K562 (cell line): Measurements from ENCODE around the gene NEU1. TPM values are rescaled to one million over a fixed set of nuclear protein-coding genes. Genes with fewer than 3 reads are reported as not detected.

Source experiments
- ATF7 ChIP-seq: fragments of 450-650 bp; IDR thresholded peaks from 2 replicates; pipeline ENCODE4 v1.7.1; 2014; ENCODE audit warnings: mild to moderate bottlenecking, moderate library complexity
- CHD4 ChIP-seq: fragments of 200-600 bp; sonication (generic); IDR thresholded peaks from 3 replicates; pipeline ENCODE4 v1.6.1; 2012; ENCODE audit warnings: low read depth, mild to moderate bottlenecking, mixed read lengths, low read length, inconsistent platforms; ENCODE audit not compliant: insufficient read depth, insufficient replicate concordance, poor library complexity, severe bottlenecking
- HNRNPK ChIP-seq: fragments of 200-400 bp; formaldehyde crosslinking; IDR thresholded peaks from one replicate; pipeline ENCODE4 v1.6.1; 2018; ENCODE audit warnings: mild to moderate bottlenecking, low read depth, low read length; ENCODE audit not compliant: poor library complexity, severe bottlenecking
- KLF10 ChIP-seq: fragments of 250-450 bp; sonication (Bioruptor Pico); IDR thresholded peaks from 2 replicates; pipeline ENCODE4 v1.6.1; 2021; ENCODE audit warnings: matching md5 sums
- NCOA4 ChIP-seq: fragments of 450-650 bp; IDR thresholded peaks from 2 replicates; pipeline ENCODE4 v1.6.1; 2018; ENCODE audit warnings: mild to moderate bottlenecking; ENCODE audit not compliant: partially characterized antibody
- PHF8 ChIP-seq: fragments of 200-600 bp; sonication (generic); IDR thresholded peaks from 2 replicates; pipeline ENCODE4 v1.6.1; 2012; ENCODE audit warnings: mixed run types, mild to moderate bottlenecking, inconsistent platforms, low read length, moderate library complexity, borderline replicate concordance
- PML ChIP-seq: IDR thresholded peaks from 2 replicates; pipeline ENCODE4 v1.6.1; 2012; ENCODE audit warnings: low read length, inconsistent platforms
- POLR2H ChIP-seq: IDR thresholded peaks from 2 replicates; pipeline ENCODE4 v1.6.1; 2016; ENCODE audit warnings: missing genetic modification characterization, low read depth, mild to moderate bottlenecking, control low read depth, missing compliant biosample characterization, moderate library complexity
- ZNF12 ChIP-seq: sonication (generic); formaldehyde crosslinking; IDR thresholded peaks from 2 replicates; pipeline ENCODE4 v1.4.0; 2020; ENCODE audit warnings: mild to moderate bottlenecking, missing genetic modification reagents
- ZNF316 ChIP-seq: fragments of 450-650 bp; IDR thresholded peaks from 2 replicates; pipeline ENCODE4 v1.6.1; 2016
- polyA plus RNA-seq, 8 experiments: library from polyadenylated mRNA; depleted of rRNA in 4 of 8; stranded (reverse) in 5 of 8; unstranded in 3 of 8; fragments of >200 nt; fragmentation: Nextera tagmentation in 2 of 8; fragmentation: Illumina TruSeq in 1 of 8; extraction: Ambion mirVana in 2 of 8; extraction: Trizol in 1 of 8; gene quantifications; 2 replicates each; pipeline versions ENCODE4 v1.2.1 to v1.2.3, GENCODE V29; 2011 to 2014; ENCODE audit warnings: inconsistent platforms in 1 of 8, missing spikeins in 1 of 8
- total RNA-seq, 7 experiments: library from RNA; depleted of rRNA in 6 of 7; stranded (reverse); fragments of >200 nt in 6 of 7; fragmentation: Illumina TruSeq in 2 of 7; extraction: Trizol in 2 of 7; gene quantifications; 2 replicates each; pipeline versions ENCODE4 v1.2.1 to v1.2.3, GENCODE V29; 2011 to 2021; ENCODE audit warnings: low replicate concordance in 1 of 7
- TF ChIP-seq, protein P1 (sequence below), 2 experiments: IDR thresholded peaks; 2 replicates each; pipeline ENCODE4 v1.6.1; 2011; ENCODE audit warnings: borderline replicate concordance in 1 of 2, control low read depth in 1 of 2, low read depth in 1 of 2, low read length in 1 of 2, mild to moderate bottlenecking in 1 of 2, mixed read lengths in 1 of 2, moderate library complexity in 1 of 2; ENCODE audit not compliant: insufficient read depth in 1 of 2, insufficient read length in 1 of 2, poor library complexity in 1 of 2, severe bottlenecking in 1 of 2; ENCODE audit errors: extremely low read depth in 1 of 2
- TF ChIP-seq, protein P2 (sequence below): fragments of 450-650 bp; formaldehyde crosslinking; IDR thresholded peaks from 2 replicates; pipeline ENCODE4 v1.4.0; 2022; ENCODE audit warnings: mild to moderate bottlenecking, moderate library complexity
- TF ChIP-seq, protein P3 (sequence below): fragments of 250-450 bp; sonication (Bioruptor Pico); IDR thresholded peaks from 2 replicates; pipeline ENCODE4 v1.4.0; 2020
- TF ChIP-seq, protein P4 (sequence below): IDR thresholded peaks from 2 replicates; pipeline ENCODE4 v1.6.1; 2016; ENCODE audit warnings: missing genetic modification characterization, missing compliant biosample characterization
- TF ChIP-seq, protein P5 (sequence below): fragments of 450-650 bp; formaldehyde crosslinking; IDR thresholded peaks from 2 replicates; pipeline ENCODE4 v1.4.0; 2022; ENCODE audit warnings: missing genetic modification characterization

The NEU1 gene
- total and polyA plus RNA-seq, 9 of the 15 experiments (the other 6 are each of a cell fraction or from before 2014, with no cell fraction given): 14.8 to 67.8 (median 51.0) TPM

DNA sequence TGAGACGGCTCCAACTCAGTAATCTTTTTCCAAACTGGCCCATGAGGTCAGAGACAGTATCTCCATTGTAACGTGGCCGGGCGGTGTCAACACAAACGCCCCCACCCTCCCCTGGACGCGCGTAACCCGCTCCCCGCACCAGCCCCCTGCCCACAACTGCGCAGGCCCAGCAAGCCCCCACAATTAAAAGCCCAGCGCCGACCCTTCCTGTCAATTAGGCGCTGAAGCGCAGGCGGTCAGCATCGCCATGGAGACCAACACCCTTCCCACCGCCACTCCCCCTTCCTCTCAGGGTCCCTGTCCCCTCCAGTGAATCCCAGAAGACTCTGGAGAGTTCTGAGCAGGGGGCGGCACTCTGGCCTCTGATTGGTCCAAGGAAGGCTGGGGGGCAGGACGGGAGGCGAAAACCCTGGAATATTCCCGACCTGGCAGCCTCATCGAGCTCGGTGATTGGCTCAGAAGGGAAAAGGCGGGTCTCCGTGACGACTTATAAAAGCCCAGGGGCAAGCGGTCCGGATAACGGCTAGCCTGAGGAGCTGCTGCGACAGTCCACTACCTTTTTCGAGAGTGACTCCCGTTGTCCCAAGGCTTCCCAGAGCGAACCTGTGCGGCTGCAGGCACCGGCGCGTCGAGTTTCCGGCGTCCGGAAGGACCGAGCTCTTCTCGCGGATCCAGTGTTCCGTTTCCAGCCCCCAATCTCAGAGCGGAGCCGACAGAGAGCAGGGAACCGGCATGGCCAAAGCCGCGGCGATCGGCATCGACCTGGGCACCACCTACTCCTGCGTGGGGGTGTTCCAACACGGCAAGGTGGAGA lies 47.4 kb downstream of the NEU1 start, which contains the start of the genes HSPA1A and HSPA1L (continued):
- peak; percentile 98 for TF ChIP-seq PML
- TF ChIP-seq NCOA4: no peak
- no peak for TF ChIP-seq HNRNPK
- TF ChIP-seq, protein P1, sequence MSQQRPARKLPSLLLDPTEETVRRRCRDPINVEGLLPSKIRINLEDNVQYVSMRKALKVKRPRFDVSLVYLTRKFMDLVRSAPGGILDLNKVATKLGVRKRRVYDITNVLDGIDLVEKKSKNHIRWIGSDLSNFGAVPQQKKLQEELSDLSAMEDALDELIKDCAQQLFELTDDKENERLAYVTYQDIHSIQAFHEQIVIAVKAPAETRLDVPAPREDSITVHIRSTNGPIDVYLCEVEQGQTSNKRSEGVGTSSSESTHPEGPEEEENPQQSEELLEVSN (IDR thresholded peaks at IDR 0.05; ENCODE audit: borderline replicate concordance in 1 of 2, extremely low read depth in 1 of 2, insufficient read depth in 1 of 2, insufficient read length in 1 of 2, low read depth in 1 of 2, low read length in 1 of 2, poor library complexity in 1 of 2, severe bottlenecking in 1 of 2): peak in 1 of 2 experiments; percentile 34
- TF ChIP-seq, protein P2, sequence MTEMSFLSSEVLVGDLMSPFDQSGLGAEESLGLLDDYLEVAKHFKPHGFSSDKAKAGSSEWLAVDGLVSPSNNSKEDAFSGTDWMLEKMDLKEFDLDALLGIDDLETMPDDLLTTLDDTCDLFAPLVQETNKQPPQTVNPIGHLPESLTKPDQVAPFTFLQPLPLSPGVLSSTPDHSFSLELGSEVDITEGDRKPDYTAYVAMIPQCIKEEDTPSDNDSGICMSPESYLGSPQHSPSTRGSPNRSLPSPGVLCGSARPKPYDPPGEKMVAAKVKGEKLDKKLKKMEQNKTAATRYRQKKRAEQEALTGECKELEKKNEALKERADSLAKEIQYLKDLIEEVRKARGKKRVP (CRISPR knock-in tag): peak; percentile 79
- no peak for TF ChIP-seq CHD4
- TF ChIP-seq KLF10: no peak
- peak; percentile 76 for TF ChIP-seq ATF7
- no peak for TF ChIP-seq ZNF316
- no peak for TF ChIP-seq POLR2H (tag)
- TF ChIP-seq, protein P3, sequence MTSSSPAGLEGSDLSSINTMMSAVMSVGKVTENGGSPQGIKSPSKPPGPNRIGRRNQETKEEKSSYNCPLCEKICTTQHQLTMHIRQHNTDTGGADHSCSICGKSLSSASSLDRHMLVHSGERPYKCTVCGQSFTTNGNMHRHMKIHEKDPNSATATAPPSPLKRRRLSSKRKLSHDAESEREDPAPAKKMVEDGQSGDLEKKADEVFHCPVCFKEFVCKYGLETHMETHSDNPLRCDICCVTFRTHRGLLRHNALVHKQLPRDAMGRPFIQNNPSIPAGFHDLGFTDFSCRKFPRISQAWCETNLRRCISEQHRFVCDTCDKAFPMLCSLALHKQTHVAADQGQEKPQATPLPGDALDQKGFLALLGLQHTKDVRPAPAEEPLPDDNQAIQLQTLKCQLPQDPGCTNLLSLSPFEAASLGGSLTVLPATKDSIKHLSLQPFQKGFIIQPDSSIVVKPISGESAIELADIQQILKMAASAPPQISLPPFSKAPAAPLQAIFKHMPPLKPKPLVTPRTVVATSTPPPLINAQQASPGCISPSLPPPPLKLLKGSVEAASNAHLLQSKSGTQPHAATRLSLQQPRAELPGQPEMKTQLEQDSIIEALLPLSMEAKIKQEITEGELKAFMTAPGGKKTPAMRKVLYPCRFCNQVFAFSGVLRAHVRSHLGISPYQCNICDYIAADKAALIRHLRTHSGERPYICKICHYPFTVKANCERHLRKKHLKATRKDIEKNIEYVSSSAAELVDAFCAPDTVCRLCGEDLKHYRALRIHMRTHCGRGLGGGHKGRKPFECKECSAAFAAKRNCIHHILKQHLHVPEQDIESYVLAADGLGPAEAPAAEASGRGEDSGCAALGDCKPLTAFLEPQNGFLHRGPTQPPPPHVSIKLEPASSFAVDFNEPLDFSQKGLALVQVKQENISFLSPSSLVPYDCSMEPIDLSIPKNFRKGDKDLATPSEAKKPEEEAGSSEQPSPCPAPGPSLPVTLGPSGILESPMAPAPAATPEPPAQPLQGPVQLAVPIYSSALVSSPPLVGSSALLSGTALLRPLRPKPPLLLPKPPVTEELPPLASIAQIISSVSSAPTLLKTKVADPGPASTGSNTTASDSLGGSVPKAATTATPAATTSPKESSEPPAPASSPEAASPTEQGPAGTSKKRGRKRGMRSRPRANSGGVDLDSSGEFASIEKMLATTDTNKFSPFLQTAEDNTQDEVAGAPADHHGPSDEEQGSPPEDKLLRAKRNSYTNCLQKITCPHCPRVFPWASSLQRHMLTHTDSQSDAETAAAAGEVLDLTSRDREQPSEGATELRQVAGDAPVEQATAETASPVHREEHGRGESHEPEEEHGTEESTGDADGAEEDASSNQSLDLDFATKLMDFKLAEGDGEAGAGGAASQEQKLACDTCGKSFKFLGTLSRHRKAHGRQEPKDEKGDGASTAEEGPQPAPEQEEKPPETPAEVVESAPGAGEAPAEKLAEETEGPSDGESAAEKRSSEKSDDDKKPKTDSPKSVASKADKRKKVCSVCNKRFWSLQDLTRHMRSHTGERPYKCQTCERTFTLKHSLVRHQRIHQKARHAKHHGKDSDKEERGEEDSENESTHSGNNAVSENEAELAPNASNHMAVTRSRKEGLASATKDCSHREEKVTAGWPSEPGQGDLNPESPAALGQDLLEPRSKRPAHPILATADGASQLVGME (CRISPR knock-in tag): peak; percentile 97
- TF ChIP-seq, protein P4, sequence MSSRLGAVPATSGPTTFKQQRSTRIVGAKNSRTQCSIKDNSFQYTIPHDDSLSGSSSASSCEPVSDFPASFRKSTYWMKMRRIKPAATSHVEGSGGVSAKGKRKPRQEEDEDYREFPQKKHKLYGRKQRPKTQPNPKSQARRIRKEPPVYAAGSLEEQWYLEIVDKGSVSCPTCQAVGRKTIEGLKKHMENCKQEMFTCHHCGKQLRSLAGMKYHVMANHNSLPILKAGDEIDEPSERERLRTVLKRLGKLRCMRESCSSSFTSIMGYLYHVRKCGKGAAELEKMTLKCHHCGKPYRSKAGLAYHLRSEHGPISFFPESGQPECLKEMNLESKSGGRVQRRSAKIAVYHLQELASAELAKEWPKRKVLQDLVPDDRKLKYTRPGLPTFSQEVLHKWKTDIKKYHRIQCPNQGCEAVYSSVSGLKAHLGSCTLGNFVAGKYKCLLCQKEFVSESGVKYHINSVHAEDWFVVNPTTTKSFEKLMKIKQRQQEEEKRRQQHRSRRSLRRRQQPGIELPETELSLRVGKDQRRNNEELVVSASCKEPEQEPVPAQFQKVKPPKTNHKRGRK (tag): no peak
- TF ChIP-seq ZNF12: no peak
- TF ChIP-seq, protein P5, sequence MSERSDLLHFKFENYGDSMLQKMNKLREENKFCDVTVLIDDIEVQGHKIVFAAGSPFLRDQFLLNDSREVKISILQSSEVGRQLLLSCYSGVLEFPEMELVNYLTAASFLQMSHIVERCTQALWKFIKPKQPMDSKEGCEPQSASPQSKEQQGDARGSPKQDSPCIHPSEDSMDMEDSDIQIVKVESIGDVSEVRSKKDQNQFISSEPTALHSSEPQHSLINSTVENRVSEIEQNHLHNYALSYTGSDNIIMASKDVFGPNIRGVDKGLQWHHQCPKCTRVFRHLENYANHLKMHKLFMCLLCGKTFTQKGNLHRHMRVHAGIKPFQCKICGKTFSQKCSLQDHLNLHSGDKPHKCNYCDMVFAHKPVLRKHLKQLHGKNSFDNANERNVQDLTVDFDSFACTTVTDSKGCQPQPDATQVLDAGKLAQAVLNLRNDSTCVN: peak; percentile 88; the same call in 1 of the 2 replicates
- peak; percentile 64 for TF ChIP-seq PHF8
